K562 (cell line): ENCODE results near the gene ZNF143. TPM values are rescaled to one million over a fixed set of nuclear protein-coding genes. Genes with fewer than 3 reads are reported as not detected.

Experiments used
- BCL6 ChIP-seq: fragments of 250-450 bp; sonication (Bioruptor Pico); IDR thresholded peaks from 2 replicates; pipeline ENCODE4 v1.4.0; 2020
- CXXC5 ChIP-seq: fragments of 250-450 bp; sonication (Bioruptor Pico); IDR thresholded peaks from 2 replicates; pipeline ENCODE4 v1.8.0; 2022; ENCODE audit warnings: inconsistent platforms, mild to moderate bottlenecking, moderate library complexity
- FOXP4 ChIP-seq: sonication (generic); formaldehyde crosslinking; IDR thresholded peaks from 2 replicates; pipeline ENCODE4 v1.8.0; 2022; ENCODE audit warnings: mild to moderate bottlenecking, missing genetic modification reagents, borderline replicate concordance
- GABPA ChIP-seq: fragments of 200-800 bp; sonication (Bioruptor generic); conservative IDR thresholded peaks from 2 replicates; pipeline ENCODE4 v1.6.1; 2016; ENCODE audit warnings: low read depth, missing genetic modification characterization, missing compliant biosample characterization
- HDAC3 ChIP-seq: fragments of 450-650 bp; IDR thresholded peaks from 2 replicates; pipeline ENCODE4 v1.6.1; 2018; ENCODE audit warnings: borderline replicate concordance, mild to moderate bottlenecking, moderate library complexity; ENCODE audit not compliant: partially characterized antibody
- HINFP ChIP-seq: fragments of 450-650 bp; conservative IDR thresholded peaks from 2 replicates; pipeline ENCODE4 v1.6.1; 2016; ENCODE audit warnings: missing genetic modification characterization, low read depth, mild to moderate bottlenecking, control low read depth, missing compliant biosample characterization
- ID3 ChIP-seq, 2 experiments: fragments of 250-450 bp in 1 of 2; fragments of 450-650 bp in 1 of 2; sonication (Bioruptor Pico) in 1 of 2; IDR thresholded peaks; 2 replicates each; pipeline versions ENCODE4 v1.6.1 to v1.8.0; 2016 to 2021; ENCODE audit warnings: mild to moderate bottlenecking in 2 of 2, moderate library complexity in 2 of 2, missing compliant biosample characterization in 1 of 2, missing genetic modification characterization in 1 of 2
- MNT ChIP-seq, 2 experiments: fragments of 450-650 bp; conservative IDR thresholded peaks; 2 replicates each; pipeline ENCODE4 v1.6.1; 2017; ENCODE audit warnings: mild to moderate bottlenecking in 2 of 2, moderate library complexity in 2 of 2
- MYBL2 ChIP-seq, 2 experiments: fragments of 450-650 bp in 1 of 2; sonication (generic) in 1 of 2; formaldehyde crosslinking in 1 of 2; IDR thresholded peaks; 2 replicates each; pipeline versions ENCODE4 v1.6.1 to v1.8.1; 2017 to 2022; ENCODE audit warnings: borderline replicate concordance in 1 of 2, inconsistent platforms in 1 of 2, low read depth in 1 of 2, mild to moderate bottlenecking in 1 of 2, missing genetic modification reagents in 1 of 2, moderate library complexity in 1 of 2
- NCOR1 ChIP-seq: fragments of 450-650 bp; IDR thresholded peaks from 2 replicates; pipeline ENCODE4 v1.6.1; 2016; ENCODE audit warnings: mild to moderate bottlenecking, moderate library complexity
- RNF219 ChIP-seq: fragments of 250-450 bp; sonication (Bioruptor Pico); IDR thresholded peaks from 2 replicates; pipeline ENCODE4 v1.5.0; 2022; ENCODE audit warnings: mild to moderate bottlenecking
- SMAD4 ChIP-seq: fragments of 250-450 bp; sonication (Bioruptor Pico); conservative IDR thresholded peaks from 2 replicates; pipeline ENCODE4 v1.8.0; 2021; ENCODE audit warnings: inconsistent platforms, mild to moderate bottlenecking, moderate library complexity
- SMC3 ChIP-seq: conservative IDR thresholded peaks from 2 replicates; pipeline ENCODE4 v1.6.1; 2011; ENCODE audit warnings: low read depth, low read length, improper control_type of control experiment; ENCODE audit not compliant: insufficient read depth
- SRSF1 ChIP-seq: fragments of 200-400 bp; formaldehyde crosslinking; IDR thresholded peaks from 2 replicates; pipeline ENCODE4 v1.6.1; 2017; ENCODE audit warnings: mild to moderate bottlenecking, low read depth, low read length, moderate library complexity
- SRSF3 ChIP-seq: fragments of 200-400 bp; formaldehyde crosslinking; IDR thresholded peaks from 2 replicates; pipeline ENCODE4 v1.6.1; 2016; ENCODE audit warnings: mild to moderate bottlenecking, low read length, moderate library complexity; ENCODE audit not compliant: insufficient read depth
- ZNF143 ChIP-seq: sonication (generic); formaldehyde crosslinking; IDR thresholded peaks from 2 replicates; pipeline ENCODE4 v1.9.0; 2022; ENCODE audit warnings: mild to moderate bottlenecking, missing genetic modification reagents
- ZNF354B ChIP-seq: fragments of 250-450 bp; sonication (Bioruptor Pico); IDR thresholded peaks from 2 replicates; pipeline ENCODE4 v1.4.0; 2020
- polyA plus RNA-seq, 8 experiments: library from polyadenylated mRNA; depleted of rRNA in 4 of 8; stranded (reverse) in 5 of 8; unstranded in 3 of 8; fragments of >200 nt; fragmentation: Nextera tagmentation in 2 of 8; fragmentation: Illumina TruSeq in 1 of 8; extraction: Ambion mirVana in 2 of 8; extraction: Trizol in 1 of 8; gene quantifications; 2 replicates each; pipeline versions ENCODE4 v1.2.1 to v1.2.3, GENCODE V29; 2011 to 2014; ENCODE audit warnings: inconsistent platforms in 1 of 8, missing spikeins in 1 of 8
- total RNA-seq, 7 experiments: library from RNA; depleted of rRNA in 6 of 7; stranded (reverse); fragments of >200 nt in 6 of 7; fragmentation: Illumina TruSeq in 2 of 7; extraction: Trizol in 2 of 7; gene quantifications; 2 replicates each; pipeline versions ENCODE4 v1.2.1 to v1.2.3, GENCODE V29; 2011 to 2021; ENCODE audit warnings: low replicate concordance in 1 of 7

ZNF143 gene
- total and polyA plus RNA-seq, 9 of the 15 experiments (the other 6 are each of a cell fraction or from before 2014, with no cell fraction given) = 18.4 to 58.5 (median 27.1) TPM

- TF ChIP-seq FOXP4 (CRISPR knock-in tag) (no peak), NCOR1 (no peak; the same call in 1 of the 2 replicates), SMAD4 (CRISPR knock-in tag) (peak; percentile 69; the same call in 1 of the 2 replicates), SMC3 (0 out of 2 replicates have a peak, but pooled peaks have one; percentile 2), ZNF143 (CRISPR knock-in tag) (no peak), BCL6 (CRISPR knock-in tag) (no peak), RNF219 (CRISPR knock-in tag) (no peak), ZNF354B (CRISPR knock-in tag) (no peak), HINFP (tag) (no peak), SRSF1 (no peak), MNT (conservative IDR thresholded peaks at IDR 0.05) (peak; percentile 92 to 95), ID3 (CRISPR knock-in tag; IDR thresholded peaks at IDR 0.05) (no peak), ID3 (tag; IDR thresholded peaks at IDR 0.05) (no peak), GABPA (tag) (peak; percentile 76), CXXC5 (CRISPR knock-in tag) (peak; percentile 99), HDAC3 (no peak), MYBL2 (IDR thresholded peaks at IDR 0.05; ENCODE audit: low read depth) (peak; percentile 99), MYBL2 (CRISPR knock-in tag; IDR thresholded peaks at IDR 0.05; ENCODE audit: borderline replicate concordance) (peak; percentile 98; the same call in 1 of the 2 replicates), SRSF3 (no peak)
Observed at GRCh38 chr11:9573052-9573774, 112.4 kb downstream of the ZNF143 start, which contains the start of gene WEE1 (continued).
